Left forelimb (tissue), 1 donor: ENCODE data around the gene MSH3.
"Not testable (repeated sequence)": the region's sequence is repeated elsewhere in the genome, so short reads cannot be mapped to it uniquely, and the experiment has no call there.

ENCODE experiments used
- DNase-seq: peaks from one replicate; pipeline ENCODE4 v3.0.0-alpha.2; 2018; ENCODE audit warnings: low spot score

MSH3 gene

GRCh38 chr5:80706835-80707447, 52.5 kb downstream of the MSH3 start:
- no peak for DNase-seq

- no peak for DNase-seq
Measured at GRCh38 chr5:80707645-80708044, 53.2 kb downstream of the MSH3 start.

GRCh38 chr5:80711216-80711615, 56.8 kb downstream of the MSH3 start:
- DNase-seq = no peak

GRCh38 chr5:80711938-80712337, 57.5 kb downstream of the MSH3 start:
- no peak for DNase-seq

GRCh38 chr5:80712919-80713318, 58.5 kb downstream of the MSH3 start:
- DNase-seq = no peak

GRCh38 chr5:80713631-80714030, 59.2 kb downstream of the MSH3 start:
- no peak for DNase-seq

GRCh38 chr5:80714570-80715298, 60.3 kb downstream of the MSH3 start:
- DNase-seq = no peak

GRCh38 chr5:80715887-80716286, 61.4 kb downstream of the MSH3 start:
- no peak for DNase-seq

- no peak for DNase-seq
Measured at GRCh38 chr5:80720181-80720580, 65.7 kb downstream of the MSH3 start.

- no peak for DNase-seq
Measured at GRCh38 chr5:80722916-80723315, 68.5 kb downstream of the MSH3 start.

- no peak for DNase-seq
Measured at GRCh38 chr5:80725446-80725845, 71.0 kb downstream of the MSH3 start.

GRCh38 chr5:80736730-80737129, 82.3 kb downstream of the MSH3 start:
- DNase-seq = no peak

GRCh38 chr5:80738466-80738865, 84.0 kb downstream of the MSH3 start:
- DNase-seq = no peak

- DNase-seq = no peak
Measured at GRCh38 chr5:80739057-80739456, 84.6 kb downstream of the MSH3 start.

GRCh38 chr5:80739496-80739895, 85.0 kb downstream of the MSH3 start:
- no peak for DNase-seq

- no peak for DNase-seq
Measured at GRCh38 chr5:80739898-80740297, 85.4 kb downstream of the MSH3 start.

- not testable (repeated sequence) for DNase-seq
Measured at GRCh38 chr5:80740488-80740887, 86.0 kb downstream of the MSH3 start.

- no peak for DNase-seq
Measured at GRCh38 chr5:80740999-80741398, 86.5 kb downstream of the MSH3 start.

GRCh38 chr5:80744149-80744548, 89.7 kb downstream of the MSH3 start:
- DNase-seq = no peak

- no peak for DNase-seq
Measured at GRCh38 chr5:80745490-80745889, 91.0 kb downstream of the MSH3 start.

- no peak for DNase-seq
Measured at GRCh38 chr5:80747922-80748321, 93.5 kb downstream of the MSH3 start.

- DNase-seq = no peak
Measured at GRCh38 chr5:80752427-80752826, 98.0 kb downstream of the MSH3 start.

GRCh38 chr5:80753712-80754111, 99.3 kb downstream of the MSH3 start:
- DNase-seq = no peak

- DNase-seq = no peak
Measured at GRCh38 chr5:80754900-80755299, 100.4 kb downstream of the MSH3 start.
